ENCODE data around the gene CAPN9.

Gene CAPN9

GRCh38 chr1:230770317-230770716, 23.1 kb downstream of the CAPN9 start:
- DNase-seq (ENCODE audit: low read depth, low spot score): no peak

GRCh38 chr1:230771773-230772354, 24.7 kb downstream of the CAPN9 start:
- no peak for DNase-seq (ENCODE audit: low read depth, low spot score)

- DNase-seq (ENCODE audit: low read depth, low spot score): peak; percentile 70
These were observed 25.5 kb downstream of the CAPN9 start for GRCh38 chr1:230772457-230773395.

GRCh38 chr1:230773396-230774033, 26.3 kb downstream of the CAPN9 start:
- no peak for DNase-seq (ENCODE audit: low read depth, low spot score)

- DNase-seq (ENCODE audit: low read depth, low spot score): no peak
These were observed 31.9 kb downstream of the CAPN9 start for GRCh38 chr1:230778916-230779590.

GRCh38 chr1:230781131-230781530, 33.9 kb downstream of the CAPN9 start:
- DNase-seq (ENCODE audit: low read depth, low spot score): no peak

GRCh38 chr1:230781594-230781993, 34.4 kb downstream of the CAPN9 start:
- DNase-seq (ENCODE audit: low read depth, low spot score): no peak

- DNase-seq (ENCODE audit: low read depth, low spot score): peak; percentile 63
These were observed 37.0 kb downstream of the CAPN9 start for GRCh38 chr1:230784163-230784562.

GRCh38 chr1:230785636-230786384, 38.6 kb downstream of the CAPN9 start:
- DNase-seq (ENCODE audit: low read depth, low spot score): no peak

GRCh38 chr1:230786385-230786753, 39.2 kb downstream of the CAPN9 start:
- no peak for DNase-seq (ENCODE audit: low read depth, low spot score)

GRCh38 chr1:230787471-230787870, 40.3 kb downstream of the CAPN9 start:
- no peak for DNase-seq (ENCODE audit: low read depth, low spot score)

- DNase-seq (ENCODE audit: low read depth, low spot score): no peak
These were observed 41.5 kb downstream of the CAPN9 start for GRCh38 chr1:230788561-230789275.

GRCh38 chr1:230790026-230790425, 42.8 kb downstream of the CAPN9 start:
- DNase-seq (ENCODE audit: low read depth, low spot score): no peak

GRCh38 chr1:230791986-230792564, 44.9 kb downstream of the CAPN9 start:
- no peak for DNase-seq (ENCODE audit: low read depth, low spot score)

- no peak for DNase-seq (ENCODE audit: low read depth, low spot score)
These were observed 45.7 kb downstream of the CAPN9 start for GRCh38 chr1:230792691-230793462.

GRCh38 chr1:230793463-230793745, 46.2 kb downstream of the CAPN9 start:
- no peak for DNase-seq (ENCODE audit: low read depth, low spot score)

GRCh38 chr1:230794431-230794830, 47.2 kb downstream of the CAPN9 start:
- no peak for DNase-seq (ENCODE audit: low read depth, low spot score)

- DNase-seq (ENCODE audit: low read depth, low spot score): no peak
These were observed 47.9 kb downstream of the CAPN9 start for GRCh38 chr1:230794871-230795605.

GRCh38 chr1:230796626-230797025, 49.4 kb downstream of the CAPN9 start:
- DNase-seq (ENCODE audit: low read depth, low spot score): no peak
